Dermis microvascular lymphatic vessel endothelial cell (primary cell): ENCODE measurements around the gene MCM6. TPM values are rescaled to one million over a fixed set of nuclear protein-coding genes. Genes with fewer than 3 reads are reported as not detected.
A peak's percentile ranks its signal among the peaks of the same experiment; 100 is the strongest.
"Not testable (repeated sequence)": the region's sequence is repeated elsewhere in the genome, so short reads cannot be mapped to it uniquely, and the experiment has no call there.

ENCODE experiments used
- DNase-seq, 2 donors: peaks; one replicate each; pipeline versions ENCODE4 v3.0.0 to v3.0.0-alpha.2; 2010; ENCODE audit warnings: low read depth in 2 of 2
- total RNA-seq: library from RNA; depleted of rRNA; stranded (reverse); fragments of >200 nt; gene quantifications from 2 replicates; pipeline ENCODE4 v1.2.1, GENCODE V29; 2014

Gene MCM6
- total RNA-seq, 1 donor from 2014 or later = 18.0 TPM

DNA sequence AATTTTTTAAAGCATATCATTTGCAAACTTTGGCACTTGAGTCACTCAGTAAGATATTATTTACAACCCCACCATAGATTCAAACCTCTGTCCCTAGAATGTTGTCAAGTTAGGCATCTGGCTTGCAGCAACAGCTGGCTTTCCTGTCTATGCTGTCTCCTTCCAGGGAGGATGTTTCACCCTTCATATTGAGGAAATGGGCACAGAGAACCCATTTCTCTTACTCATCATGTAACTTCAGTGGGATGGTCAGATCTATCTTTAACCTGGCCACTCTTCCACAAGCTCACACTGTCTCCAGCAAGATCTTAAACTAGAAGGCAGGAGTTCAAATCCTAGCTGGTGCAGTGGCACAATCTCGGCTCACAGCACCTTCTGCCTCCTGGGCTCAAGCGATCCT lies 55.1 kb downstream of the MCM6 start:
- no peak for DNase-seq

DNA sequence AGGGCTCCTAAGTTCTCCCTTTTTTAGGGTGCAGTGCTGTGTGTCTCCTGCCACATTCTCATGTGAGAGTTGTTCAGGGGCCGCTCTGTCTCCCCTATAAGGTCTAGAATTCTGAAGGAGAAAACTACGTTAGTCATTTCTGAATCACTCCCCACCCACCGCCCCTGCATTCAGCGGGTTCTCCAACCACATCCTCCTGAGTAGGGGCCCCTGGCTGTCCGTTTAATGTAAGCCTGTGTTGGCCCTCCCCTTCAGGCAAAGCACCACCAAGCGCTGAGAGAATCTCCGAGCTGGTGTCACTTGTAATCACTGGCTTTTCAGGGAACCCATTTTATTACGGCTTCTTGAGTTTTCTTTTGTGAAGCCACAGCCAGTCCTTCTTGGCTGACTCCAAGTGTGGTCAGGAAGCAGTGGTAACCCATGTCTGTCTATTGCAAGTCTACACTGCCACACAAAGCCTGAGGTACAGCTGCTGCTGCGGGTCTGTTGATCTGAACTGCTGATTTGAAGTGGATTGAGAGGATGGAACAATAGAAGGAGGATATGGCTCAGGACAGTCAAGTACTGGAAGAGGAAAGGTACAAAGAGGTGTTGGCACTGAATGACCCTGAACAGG lies 56.1 kb downstream of the MCM6 start:
- no peak for DNase-seq

DNA sequence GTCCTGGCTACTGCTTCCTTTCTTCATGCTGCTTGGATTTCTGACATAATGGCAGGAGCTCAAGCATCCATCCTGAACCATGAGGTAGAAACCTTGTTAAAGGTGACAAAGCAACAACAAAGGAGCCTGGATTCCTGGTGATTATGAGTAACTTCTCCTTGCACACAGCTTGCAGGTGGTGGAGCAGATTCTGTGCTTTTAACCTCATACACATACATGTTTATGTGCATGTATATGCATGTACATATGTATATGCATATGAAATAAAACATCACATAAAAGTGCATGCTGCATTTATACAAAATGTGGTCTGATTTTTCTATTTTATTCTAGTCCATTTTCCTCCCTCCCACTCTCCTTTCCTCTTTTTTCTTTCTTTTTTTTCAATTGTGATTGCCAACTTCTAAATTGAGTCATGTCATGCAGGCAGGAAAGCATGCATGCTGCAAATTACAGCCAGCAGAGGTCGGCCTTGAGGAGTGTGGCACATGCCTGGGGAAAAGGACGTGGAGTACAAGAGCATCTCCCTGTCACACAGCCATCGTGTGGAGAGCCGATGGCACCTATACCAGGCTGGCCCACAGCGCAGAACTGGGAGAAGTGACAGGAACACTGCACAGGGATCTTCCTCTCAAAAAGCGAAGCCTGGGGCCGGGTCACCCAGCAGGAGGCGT lies 57.2 kb downstream of the MCM6 start:
- DNase-seq = peak in 1 of 2 donors; percentile 18

- DNase-seq = no peak
These were observed 58.3 kb downstream of the MCM6 start for GRCh38 chr2:135817951-135818350.

DNA sequence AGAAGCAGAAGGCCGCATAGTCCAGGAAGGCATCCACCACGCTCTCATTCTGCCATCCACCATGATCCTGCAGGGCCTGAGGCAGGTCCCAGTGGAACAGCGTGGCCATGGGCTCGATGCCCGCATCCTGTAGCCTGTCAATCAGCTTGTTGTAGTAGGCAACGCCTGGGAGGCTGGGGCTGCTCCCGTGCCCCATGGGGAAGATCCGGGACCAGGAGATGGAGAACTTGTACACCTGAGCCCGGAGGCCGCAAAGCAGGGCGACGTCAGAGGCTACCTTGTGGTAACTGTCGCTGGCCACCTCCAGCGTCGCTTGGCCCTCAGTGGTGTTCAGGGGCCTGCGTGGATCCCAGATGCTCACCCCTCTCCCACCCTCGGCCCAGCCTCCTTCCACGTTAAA lies 58.8 kb downstream of the MCM6 start:
- DNase-seq = no peak

- DNase-seq = no peak
These were observed 61.0 kb downstream of the MCM6 start for GRCh38 chr2:135815269-135815668.

DNA sequence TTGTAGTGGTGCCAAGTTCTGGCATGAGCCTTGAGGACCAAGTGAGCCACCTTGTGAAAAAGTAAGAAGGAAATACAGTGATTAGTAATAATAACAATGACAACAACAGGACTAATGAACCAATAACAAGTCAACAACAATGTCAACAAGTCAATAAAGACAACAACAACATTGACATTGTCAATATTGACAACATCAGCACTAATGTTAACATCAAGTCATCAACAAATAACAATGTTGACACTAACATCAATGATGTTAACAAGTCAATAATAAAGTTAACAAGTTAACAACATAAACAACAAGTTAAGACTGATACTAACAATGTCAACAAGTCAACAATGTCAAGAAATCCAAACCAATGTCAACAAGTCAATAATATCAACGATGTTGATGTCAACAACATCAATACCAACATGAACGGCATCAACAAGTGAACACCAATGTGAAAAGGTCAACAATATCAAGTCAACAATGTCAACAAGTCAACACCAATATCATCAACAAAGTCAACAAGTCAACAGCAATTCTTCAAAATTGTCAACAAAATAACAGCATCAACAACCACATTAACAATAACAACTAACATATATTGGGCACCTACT lies 63.2 kb downstream of the MCM6 start:
- no peak for DNase-seq

GRCh38 chr2:135807874-135808273 lies 68.4 kb downstream of the MCM6 start:
- DNase-seq = not testable (repeated sequence)

GRCh38 chr2:135803278-135803677 lies 73.0 kb downstream of the MCM6 start:
- DNase-seq = no peak

DNA sequence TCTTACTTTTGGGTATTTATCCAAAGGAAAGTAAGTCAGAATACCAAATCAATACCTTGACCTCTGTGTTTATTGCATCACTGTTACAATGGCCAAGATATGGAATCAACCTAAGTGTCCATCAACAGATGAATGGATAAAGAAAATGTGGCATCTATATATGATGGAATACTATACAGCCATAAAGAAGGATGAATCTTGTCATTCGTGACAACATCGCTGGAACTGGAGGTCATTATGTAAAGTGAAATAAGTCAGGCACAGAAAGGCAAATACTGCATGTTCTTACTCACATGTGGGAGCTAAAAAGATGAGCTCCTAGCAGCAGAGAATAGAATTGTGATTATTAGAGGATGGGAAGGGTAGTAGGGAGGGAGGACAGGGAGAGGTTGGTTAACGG lies 73.9 kb downstream of the MCM6 start:
- no peak for DNase-seq

GRCh38 chr2:135800513-135801460 lies 75.5 kb downstream of the MCM6 start:
- no peak for DNase-seq

DNA sequence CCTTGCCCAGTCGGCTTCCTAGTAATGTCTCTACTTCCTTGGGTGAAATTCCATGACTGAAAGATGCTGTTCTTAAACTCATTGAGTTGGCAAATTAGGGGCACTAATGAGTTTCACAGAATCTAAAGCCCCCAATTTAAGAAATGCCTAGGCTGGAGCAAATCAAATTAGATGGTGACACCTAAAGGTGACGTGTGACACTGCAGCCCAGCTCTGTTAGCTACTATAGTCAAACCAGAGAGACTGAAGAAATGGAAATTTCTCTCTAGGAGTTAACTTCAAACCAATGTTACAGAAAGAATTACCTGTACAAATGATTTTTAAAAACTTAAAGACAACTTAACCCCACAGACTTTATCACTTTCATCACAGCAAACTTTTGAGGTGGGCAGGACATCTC lies 76.5 kb downstream of the MCM6 start:
- DNase-seq = no peak

DNA sequence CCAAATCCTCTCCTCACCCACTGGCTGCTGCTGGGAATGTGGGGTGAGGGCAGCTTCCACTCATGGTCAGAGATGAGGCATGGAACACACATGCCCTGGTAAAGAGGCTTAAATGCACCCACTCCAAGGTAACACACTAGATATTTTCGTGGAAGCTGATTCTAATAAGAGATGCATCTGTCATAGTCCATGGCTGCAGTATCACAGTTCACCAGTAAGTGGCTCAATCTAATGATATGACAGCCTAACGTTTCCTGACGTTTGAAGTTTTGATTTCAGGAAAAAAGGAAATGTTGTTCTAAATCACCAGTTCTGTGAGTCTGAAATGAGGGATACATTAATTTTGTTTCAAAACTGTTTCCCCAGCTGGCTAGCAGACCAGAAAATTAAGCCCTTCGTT lies 77.5 kb downstream of the MCM6 start:
- DNase-seq = peak; percentile 12 to 42

GRCh38 chr2:135798275-135798705 lies 78.0 kb downstream of the MCM6 start:
- DNase-seq = no peak

DNA sequence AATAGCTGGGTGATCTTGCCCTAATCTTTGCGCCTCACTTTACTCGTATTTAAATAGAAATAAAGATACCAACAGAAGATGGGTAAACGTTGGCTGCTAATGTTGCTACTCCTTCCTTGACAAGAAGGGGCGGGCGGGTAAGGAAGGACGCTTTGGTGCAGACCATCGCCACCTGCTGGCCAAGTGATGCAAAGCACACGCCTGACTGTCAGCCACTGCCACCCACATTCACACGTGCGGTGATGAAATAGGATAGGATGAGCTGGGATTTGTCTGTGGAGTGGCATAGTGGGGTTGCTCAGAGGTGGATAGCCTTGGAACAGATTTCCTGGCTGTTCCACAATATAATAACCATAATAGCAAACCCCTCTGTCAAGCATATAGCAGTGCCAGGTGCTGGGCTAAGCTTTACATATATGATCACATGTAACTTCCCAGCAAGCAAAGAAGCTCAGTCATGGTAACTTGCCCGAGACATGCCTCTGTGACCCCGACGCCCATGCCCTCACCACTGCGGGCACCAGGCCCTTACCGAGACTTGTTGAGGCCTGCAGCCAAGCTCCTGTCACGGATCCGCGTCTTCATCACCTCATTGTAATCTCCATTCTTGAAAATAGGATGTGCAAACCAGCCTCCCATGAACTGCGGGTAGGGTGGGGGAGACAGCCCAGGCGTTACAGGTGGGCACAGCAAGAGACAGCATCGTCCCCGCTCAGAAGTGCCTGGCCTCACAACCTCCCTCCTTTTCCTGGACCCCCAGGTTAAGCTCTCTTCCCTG lies 78.6 kb downstream of the MCM6 start:
- DNase-seq = peak; percentile 7 to 77

DNA sequence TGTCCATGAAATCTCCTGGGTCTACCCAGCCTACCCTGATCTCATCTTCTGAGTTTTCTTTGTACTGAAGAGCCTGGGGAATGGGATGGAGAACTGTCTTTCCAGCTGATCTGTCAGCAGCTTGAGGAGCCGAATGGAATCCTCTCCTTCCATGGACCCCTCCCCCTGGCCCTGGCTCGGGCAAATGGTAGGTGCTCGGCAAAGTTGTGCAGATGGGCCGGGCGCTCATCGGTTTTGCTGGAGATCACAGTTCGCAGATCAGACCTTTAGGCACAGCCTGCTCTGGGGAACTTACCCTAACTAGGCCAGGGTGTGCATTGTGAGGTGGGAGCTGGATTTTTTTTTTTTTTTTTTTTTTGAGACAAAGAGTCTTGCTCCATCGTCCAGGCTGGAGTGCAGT lies 79.6 kb downstream of the MCM6 start:
- no peak for DNase-seq

- DNase-seq = not testable (repeated sequence)
These were observed 80.6 kb downstream of the MCM6 start for GRCh38 chr2:135795641-135796040.

- DNase-seq = no peak
These were observed 83.7 kb downstream of the MCM6 start for GRCh38 chr2:135792401-135793150.

DNA sequence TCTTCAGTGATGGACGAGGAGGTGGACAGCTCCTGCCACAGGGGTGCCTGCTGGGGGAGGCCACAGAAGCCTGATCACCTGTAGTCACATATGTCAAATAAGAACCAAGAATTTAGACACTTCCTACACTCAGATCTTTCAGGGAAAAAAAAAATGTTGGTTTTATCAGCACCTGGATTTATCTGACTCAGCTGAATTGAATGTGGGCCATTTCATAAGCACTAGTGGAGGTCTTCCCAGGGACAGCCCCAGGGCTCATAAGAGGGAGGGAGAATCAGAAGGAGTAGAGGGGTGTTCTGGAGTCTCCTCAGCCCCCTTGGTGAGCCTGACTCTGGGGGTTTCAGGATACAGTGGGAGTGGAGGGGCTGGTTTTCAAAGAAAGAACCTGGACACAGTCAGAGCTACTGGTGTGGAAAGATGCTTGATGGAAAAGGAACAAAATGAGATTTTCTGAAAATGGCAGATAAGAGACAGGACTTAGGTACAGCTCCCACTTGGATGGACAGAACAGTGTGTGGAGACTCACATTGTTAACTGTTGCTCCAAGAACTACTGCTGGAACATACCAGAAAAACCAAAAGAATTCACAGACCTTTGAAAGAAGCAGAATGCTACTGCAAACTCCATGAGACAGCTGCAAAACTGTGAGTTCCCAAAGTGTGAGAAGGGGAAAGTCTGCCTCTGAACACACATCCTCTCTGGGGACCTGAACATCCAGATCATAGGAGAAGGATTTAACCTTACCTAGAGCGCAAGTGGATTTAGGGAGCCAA lies 84.6 kb downstream of the MCM6 start:
- DNase-seq = no peak

DNA sequence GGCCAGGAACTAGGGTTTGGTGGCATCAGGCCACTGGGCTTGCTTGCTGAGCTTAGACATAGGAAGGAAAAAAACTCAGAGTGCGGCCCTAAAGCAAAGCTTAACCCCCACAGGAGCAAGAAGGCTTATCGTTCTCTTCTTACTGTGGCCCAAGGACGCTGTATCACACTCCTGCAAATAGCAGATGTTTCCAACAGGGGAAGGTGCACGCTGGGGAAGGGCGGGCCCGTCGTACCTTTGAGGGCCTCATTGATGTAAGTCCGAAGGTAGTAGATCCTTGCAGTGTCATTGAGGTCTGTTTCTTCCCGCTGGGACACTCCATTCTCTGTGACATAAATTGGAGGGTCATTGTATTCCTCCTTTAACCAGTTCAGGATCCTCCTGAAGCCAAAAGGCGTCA lies 85.8 kb downstream of the MCM6 start:
- DNase-seq = no peak
